Left ventricle myocardium inferior (tissue), 1 donor: Measurements from ENCODE around the gene GATAD2A. TPM values are rescaled to one million over a fixed set of nuclear protein-coding genes. Genes with fewer than 3 reads are reported as not detected.
A peak's percentile ranks its signal among the peaks of the same experiment; 100 is the strongest.

Experiments used
- DNase-seq: peaks from one replicate; pipeline ENCODE4 v3.0.0-alpha.2; 2020
- H3K27ac ChIP-seq: fragments of 200-600 bp; replicated peaks from 2 replicates; pipeline ENCODE4 v1.8.0; 2021
- H3K27me3 ChIP-seq: fragments of 200-600 bp; 2 replicates; pipeline ENCODE4 v1.8.0; 2021; ENCODE audit warnings: low read depth
- H3K36me3 ChIP-seq: fragments of 200-600 bp; 2 replicates; pipeline ENCODE4 v1.8.0; 2021
- H3K4me1 ChIP-seq: fragments of 200-600 bp; 2 replicates; pipeline ENCODE4 v1.8.0; 2021
- H3K4me3 ChIP-seq: fragments of 200-600 bp; 2 replicates; pipeline ENCODE4 v1.8.0; 2021; ENCODE audit warnings: mild to moderate bottlenecking, moderate library complexity
- H3K9me3 ChIP-seq: fragments of 200-600 bp; replicated peaks from 2 replicates; pipeline ENCODE4 v1.8.0; 2021
- intact Hi-C: fragments of 100-400 bp; cut with micrococcal nuclease; formaldehyde crosslinking; loops from one replicate; pipeline ENCODE4 v1.11.0; 2022
- total RNA-seq: library from RNA; stranded (reverse); fragmentation: NEBNext Ultra II Directional; extraction: Animal tissue kit (Norgen Biotek cat#: 25700); gene quantifications from one replicate; pipeline ENCODE4 v1.2.1, GENCODE V29; 2021
- TF ChIP-seq, protein P1 (sequence below): fragments of 200-600 bp; IDR thresholded peaks from 2 replicates; pipeline ENCODE4 v1.8.0; 2021; ENCODE audit warnings: antibody characterized with exemption, mild to moderate bottlenecking, borderline replicate concordance
- donor health status: DM: no; HTN: yes; CAD: no; lungs with severe emphysema.

The GATAD2A gene
- total RNA-seq, 1 donor from 2014 or later = 24.1 TPM

DNA sequence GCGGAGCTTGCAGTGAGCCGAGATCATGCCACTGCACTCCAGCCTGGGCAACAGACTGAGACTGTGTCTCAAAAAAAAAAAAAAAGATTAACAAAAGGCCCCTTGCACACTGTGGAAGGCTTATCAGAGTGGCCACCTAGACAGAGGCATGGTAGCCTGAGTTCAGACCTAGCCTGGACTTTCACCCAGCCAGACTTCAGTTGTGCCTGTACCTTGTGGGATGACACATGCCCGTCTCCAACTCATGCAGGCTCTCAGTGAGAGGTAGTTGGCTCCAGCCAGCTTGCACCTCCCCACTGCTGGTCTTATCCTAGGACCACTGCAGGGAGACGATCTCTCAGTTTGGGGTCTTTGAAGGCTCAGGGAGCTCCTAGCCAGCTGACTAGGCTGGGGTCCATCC is 52.2 kb downstream of the GATAD2A start:
- DNase-seq = no peak
- intact Hi-C loops = no loop called here
- no peak overlapping the region for H3K4me3 ChIP-seq
- peaks cover 3% of the 10 kb centered on the region for H3K36me3 ChIP-seq
- TF ChIP-seq, protein P1, sequence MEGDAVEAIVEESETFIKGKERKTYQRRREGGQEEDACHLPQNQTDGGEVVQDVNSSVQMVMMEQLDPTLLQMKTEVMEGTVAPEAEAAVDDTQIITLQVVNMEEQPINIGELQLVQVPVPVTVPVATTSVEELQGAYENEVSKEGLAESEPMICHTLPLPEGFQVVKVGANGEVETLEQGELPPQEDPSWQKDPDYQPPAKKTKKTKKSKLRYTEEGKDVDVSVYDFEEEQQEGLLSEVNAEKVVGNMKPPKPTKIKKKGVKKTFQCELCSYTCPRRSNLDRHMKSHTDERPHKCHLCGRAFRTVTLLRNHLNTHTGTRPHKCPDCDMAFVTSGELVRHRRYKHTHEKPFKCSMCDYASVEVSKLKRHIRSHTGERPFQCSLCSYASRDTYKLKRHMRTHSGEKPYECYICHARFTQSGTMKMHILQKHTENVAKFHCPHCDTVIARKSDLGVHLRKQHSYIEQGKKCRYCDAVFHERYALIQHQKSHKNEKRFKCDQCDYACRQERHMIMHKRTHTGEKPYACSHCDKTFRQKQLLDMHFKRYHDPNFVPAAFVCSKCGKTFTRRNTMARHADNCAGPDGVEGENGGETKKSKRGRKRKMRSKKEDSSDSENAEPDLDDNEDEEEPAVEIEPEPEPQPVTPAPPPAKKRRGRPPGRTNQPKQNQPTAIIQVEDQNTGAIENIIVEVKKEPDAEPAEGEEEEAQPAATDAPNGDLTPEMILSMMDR = no peak
- H3K27ac ChIP-seq = no peak overlapping the region
- H3K9me3 ChIP-seq = no peaks in the 10 kb centered on the region
- H3K4me1 ChIP-seq = peaks cover 68% of the 10 kb centered on the region
- no peaks in the 10 kb centered on the region for H3K27me3 ChIP-seq

DNA sequence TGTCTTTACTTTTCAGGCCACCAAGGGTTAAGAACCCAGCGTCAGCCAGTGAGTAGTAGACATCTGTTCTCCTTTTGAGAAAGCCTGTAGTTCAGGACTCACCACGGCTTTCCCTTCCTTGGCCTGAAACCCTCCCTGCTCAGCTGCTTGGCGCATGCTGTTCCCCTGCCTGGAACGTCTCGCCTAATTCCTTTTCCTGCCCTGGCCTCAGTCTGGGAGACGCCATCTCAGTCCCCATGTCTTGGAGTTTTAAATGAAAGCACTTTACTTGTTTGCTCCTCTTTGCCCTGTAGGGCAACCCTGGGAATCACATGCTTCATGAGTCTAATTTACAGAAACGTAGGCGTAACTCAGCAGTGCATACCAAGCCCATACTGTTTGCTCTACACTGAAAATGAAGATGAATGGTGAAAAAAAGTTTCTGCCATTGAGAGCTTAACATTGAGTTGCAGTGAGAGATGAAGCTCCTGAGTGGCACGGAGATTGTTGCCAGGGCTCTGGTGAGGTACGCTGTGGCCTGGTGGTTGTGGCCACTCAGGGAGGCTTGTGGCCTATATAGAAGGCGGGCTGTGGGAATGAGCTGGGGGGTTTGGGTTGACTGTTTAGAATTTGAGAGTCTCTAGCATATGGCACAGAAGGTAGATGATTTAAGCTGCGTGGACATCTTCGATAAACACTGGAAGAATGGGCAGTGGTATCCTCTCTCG is 52.8 kb downstream of the GATAD2A start:
- no peak for DNase-seq
- H3K27ac ChIP-seq = peak overlapping the region; percentile 68
- intact Hi-C loops = no loop called here
- TF ChIP-seq, protein P1 = no peak
- H3K4me3 ChIP-seq = no peak overlapping the region
- peaks cover 3% of the 10 kb centered on the region for H3K36me3 ChIP-seq
- H3K27me3 ChIP-seq = no peaks in the 10 kb centered on the region
- H3K9me3 ChIP-seq = no peaks in the 10 kb centered on the region
- H3K4me1 ChIP-seq = peaks cover 68% of the 10 kb centered on the region

- H3K27me3 ChIP-seq = no peaks in the 10 kb centered on the region
- intact Hi-C loops = no loop called here
- peak overlapping the region; percentile 68 for H3K27ac ChIP-seq
- peaks cover 3% of the 10 kb centered on the region for H3K36me3 ChIP-seq
- peaks cover 74% of the 10 kb centered on the region for H3K4me1 ChIP-seq
- no peaks in the 10 kb centered on the region for H3K9me3 ChIP-seq
- DNase-seq = no peak
- H3K4me3 ChIP-seq = no peak overlapping the region
- TF ChIP-seq, protein P1 = no peak
Measured at GRCh38 chr19:19459073-19459472, 53.6 kb downstream of the GATAD2A start.

DNA sequence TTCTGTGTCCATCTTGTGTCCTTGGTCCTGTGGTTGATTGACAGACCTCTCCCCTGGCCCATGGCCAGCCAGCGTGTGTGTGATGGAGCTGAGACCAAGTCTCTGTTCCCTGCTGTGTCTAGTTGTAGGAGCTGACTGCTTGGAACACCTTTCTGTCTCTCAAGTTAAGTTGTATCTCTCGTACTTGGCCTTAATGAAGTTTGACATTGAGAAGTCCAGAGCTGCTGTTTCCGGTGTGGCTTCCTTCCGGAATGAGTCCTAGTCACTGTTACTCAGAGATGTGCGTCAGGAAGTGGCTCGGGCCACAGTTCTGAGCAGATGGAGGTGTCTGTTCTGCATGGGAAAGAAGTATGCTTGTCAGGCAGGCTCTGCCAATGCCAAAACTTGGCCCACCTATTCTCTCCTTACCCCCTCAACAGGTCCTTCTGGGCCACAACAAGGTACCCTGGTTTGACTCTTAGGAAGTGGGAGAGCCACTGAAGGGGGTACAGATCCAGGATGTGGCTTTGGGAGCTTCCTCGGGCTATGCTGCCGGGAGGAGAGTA is 54.3 kb downstream of the GATAD2A start:
- H3K9me3 ChIP-seq = no peaks in the 10 kb centered on the region
- TF ChIP-seq, protein P1 = no peak
- H3K36me3 ChIP-seq = peaks cover 3% of the 10 kb centered on the region
- peaks cover 81% of the 10 kb centered on the region for H3K4me1 ChIP-seq
- peak; percentile 46 for DNase-seq
- intact Hi-C loops = no loop called here
- peak overlapping the region; percentile 31 for H3K4me3 ChIP-seq
- H3K27ac ChIP-seq = peak overlapping the region; percentile 68
- no peaks in the 10 kb centered on the region for H3K27me3 ChIP-seq

DNA sequence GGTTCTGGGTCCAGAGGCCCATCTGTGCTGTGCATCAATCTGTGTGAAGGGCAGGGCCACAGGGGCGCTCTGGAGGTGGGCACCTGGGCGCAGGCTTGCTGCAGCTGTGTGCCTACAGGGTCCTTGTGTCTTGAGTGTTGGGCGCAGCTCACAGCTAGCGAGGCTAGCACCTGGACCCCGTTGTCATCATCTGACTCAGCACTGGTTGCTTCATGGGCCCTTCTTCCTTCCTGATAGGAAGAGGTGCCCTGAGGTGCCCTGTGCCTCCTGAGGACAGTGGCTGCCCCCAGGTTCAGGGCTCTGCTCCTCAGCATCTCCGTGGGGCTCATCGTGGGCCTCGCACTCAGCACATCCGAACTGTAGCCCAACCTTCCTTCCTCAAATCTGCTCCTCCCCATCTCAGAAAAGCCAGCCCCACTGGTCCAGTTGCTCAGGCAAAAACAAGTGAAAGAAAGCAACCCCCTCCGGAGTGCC is 54.8 kb downstream of the GATAD2A start:
- H3K9me3 ChIP-seq = no peaks in the 10 kb centered on the region
- peaks cover 82% of the 10 kb centered on the region for H3K4me1 ChIP-seq
- TF ChIP-seq, protein P1 = no peak
- H3K27me3 ChIP-seq = no peaks in the 10 kb centered on the region
- peak overlapping the region; percentile 31 for H3K4me3 ChIP-seq
- intact Hi-C loops = no loop called here
- peaks cover 4% of the 10 kb centered on the region for H3K36me3 ChIP-seq
- peak overlapping the region; percentile 68 for H3K27ac ChIP-seq
- DNase-seq = no peak
